ENCODE data around the gene LYPD6B.

Gene LYPD6B, protein sequence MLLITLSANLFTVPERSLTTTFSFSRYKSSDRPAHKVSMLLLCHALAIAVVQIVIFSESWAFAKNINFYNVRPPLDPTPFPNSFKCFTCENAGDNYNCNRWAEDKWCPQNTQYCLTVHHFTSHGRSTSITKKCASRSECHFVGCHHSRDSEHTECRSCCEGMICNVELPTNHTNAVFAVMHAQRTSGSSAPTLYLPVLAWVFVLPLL

GRCh38 chr2:149038442-149039212, at the start of gene LYPD6B:
TSS of gene LYPD6B (plus strand) at chr2:149038699. CDS start at chr2:149130949, 92,250 bp downstream.
- DNase-seq: peak; percentile 28

- DNase-seq: peak; percentile 91
Observed at GRCh38 chr2:148989882-148990493, 48.5 kb upstream of the LYPD6B start.

- DNase-seq: peak; percentile 22
Observed at GRCh38 chr2:148990968-148991367, 47.5 kb upstream of the LYPD6B start.

GRCh38 chr2:148992448-148992847, 46.1 kb upstream of the LYPD6B start:
- DNase-seq: no peak

DNA sequence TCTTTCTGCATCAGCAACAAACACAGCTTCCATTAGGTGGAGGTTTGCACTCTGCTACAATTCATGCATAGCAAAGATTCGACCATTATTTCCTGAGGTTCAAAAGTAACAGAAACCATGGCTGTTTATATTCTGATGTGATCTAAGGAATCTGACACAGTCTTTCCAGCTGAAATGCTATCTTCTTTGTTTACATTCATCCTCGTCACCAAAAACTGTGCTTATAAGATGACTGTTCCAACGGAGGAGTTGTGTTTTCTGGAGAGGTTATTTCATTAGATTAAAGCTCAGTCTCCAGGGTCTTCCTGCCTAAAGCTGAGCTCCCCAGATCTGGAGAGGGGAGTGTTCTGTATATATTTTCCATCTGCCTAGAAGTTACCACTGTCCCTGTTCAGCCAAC, 45.1 kb upstream of the LYPD6B start:
- DNase-seq: no peak

DNA sequence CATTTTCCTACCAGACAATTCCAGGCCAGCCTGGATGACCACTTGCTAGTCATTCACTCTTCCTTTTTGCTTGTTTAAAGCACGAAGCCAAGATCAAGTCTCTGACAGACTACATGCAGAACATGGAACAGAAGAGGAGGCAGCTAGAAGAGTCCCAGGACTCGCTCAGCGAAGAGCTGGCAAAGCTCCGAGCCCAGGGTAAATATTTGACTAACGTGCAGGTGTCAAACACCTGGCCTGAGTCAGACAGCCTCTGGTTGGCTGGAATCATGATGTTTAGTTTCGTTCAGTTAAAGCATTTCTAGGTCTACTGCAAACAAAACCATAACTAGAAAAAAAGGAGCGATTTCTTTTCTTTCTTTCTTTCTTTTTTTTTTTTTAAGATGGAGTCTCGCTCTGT, 44.2 kb upstream of the LYPD6B start:
- DNase-seq: no peak

GRCh38 chr2:148996805-148997204, 41.7 kb upstream of the LYPD6B start:
- no peak for DNase-seq

DNA sequence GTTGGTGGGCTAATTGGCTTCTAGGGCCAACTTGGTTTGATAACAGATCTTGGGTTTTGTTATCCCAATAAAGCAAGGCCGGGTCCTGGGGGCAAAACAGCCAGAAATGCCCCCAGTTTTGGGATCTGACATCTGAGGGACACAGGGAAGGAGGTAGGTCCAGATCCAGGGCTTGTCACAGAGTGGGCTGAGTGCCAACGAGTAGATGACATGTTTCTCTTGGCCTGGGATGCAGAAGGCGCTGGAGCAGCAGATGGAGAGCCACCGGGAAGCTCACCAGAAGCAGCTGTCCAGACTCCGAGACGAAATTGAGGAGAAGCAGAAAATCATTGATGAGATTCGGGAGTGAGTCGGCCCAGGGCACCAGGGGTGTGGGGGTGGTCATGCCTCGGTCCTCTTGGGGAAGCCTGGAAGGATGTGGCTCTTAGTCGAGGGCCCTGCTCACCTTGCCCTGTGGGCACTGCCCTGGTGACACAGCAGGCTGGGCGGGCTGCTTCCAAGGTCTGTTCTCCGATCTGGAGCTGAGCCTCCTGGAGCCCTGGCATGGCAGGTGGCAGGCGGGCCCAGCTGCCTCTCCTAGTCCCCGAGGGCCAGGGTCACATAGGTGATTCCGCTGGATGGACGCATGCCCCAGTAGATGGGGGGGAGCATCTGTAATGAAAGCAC, 40.2 kb upstream of the LYPD6B start:
- DNase-seq: no peak

DNA sequence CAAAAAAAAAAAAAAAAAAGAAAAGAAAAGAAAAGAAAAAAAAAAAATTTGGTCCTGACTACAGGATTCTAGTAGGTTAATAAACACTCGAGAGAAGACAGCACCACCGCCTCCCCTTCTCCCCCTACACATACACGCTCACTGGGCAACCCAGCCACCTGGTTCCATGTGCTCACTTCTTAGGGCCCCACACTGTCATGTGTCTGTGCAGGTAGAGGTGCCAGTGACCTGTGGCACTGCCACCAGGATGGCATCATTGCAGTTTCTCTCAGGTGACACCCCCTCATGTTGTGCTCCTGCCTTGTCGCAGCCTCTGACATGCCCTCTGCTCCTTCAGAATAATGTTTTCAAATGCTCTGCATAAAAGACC, 39.7 kb upstream of the LYPD6B start:
- DNase-seq: no peak

- peak; percentile 21 for DNase-seq
Observed at GRCh38 chr2:148999451-148999921, 39.0 kb upstream of the LYPD6B start.

GRCh38 chr2:149000158-149000938, 38.2 kb upstream of the LYPD6B start:
- no peak for DNase-seq

DNA sequence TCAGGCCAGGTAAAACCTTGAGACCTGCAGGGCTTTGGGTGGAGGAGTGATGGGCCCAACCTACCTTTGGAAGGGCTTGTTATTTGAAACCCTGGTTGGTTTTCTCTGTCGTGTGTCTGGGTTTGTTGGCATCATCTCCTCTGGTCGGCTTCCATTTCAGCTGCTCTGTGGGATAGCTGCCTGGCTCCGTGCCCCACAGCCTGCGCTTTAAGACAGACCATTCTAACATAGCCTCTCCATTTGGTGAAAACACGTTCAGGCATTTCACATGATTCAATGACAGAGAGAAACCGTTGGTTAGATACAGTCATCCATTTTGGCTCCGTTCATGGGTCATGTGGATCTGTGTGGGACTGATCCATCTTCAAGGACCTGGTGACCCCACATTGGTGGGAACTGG, 37.0 kb upstream of the LYPD6B start:
- no peak for DNase-seq

GRCh38 chr2:149002378-149002890, 36.1 kb upstream of the LYPD6B start:
- DNase-seq: no peak

- DNase-seq: no peak
Observed at GRCh38 chr2:149002891-149003740, 35.4 kb upstream of the LYPD6B start.

DNA sequence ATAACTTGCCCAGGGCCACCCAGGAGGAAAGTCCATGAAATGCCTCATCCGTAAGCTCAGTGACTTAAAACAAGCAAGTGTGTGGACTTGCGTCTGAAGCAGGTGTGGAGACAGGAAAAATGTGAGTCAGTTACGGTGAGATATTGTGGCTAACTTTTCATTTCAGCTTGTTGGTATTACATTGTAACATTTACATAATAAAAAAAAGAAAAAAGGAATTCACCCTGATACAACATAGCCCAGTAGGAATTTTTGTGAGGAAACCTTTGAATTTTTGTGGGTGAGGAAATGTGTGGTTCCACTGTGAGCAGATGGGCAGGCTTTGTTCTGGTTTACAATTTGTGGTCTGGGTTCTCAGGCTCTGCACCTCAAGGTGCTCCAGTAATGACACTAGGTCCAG, 33.7 kb upstream of the LYPD6B start:
- no peak for DNase-seq

GRCh38 chr2:149005471-149006077, 32.9 kb upstream of the LYPD6B start:
- DNase-seq: no peak

- no peak for DNase-seq
Observed at GRCh38 chr2:149006883-149007543, 31.5 kb upstream of the LYPD6B start.

- DNase-seq: no peak
Observed at GRCh38 chr2:149008381-149008780, 30.1 kb upstream of the LYPD6B start.

GRCh38 chr2:149009576-149010461, 28.7 kb upstream of the LYPD6B start:
- no peak for DNase-seq
